ENCODE results near the gene FOXRED2.
"Not testable (repeated sequence)": the region's sequence is repeated elsewhere in the genome, so short reads cannot be mapped to it uniquely, and the experiment has no call there.

FOXRED2 gene

GRCh38 chr22:36519906-36520305 is 13.1 kb upstream of the FOXRED2 start:
- DNase-seq (ENCODE audit: low read depth in 4 of 4, low spot score in 1 of 4) = not testable (repeated sequence)

GRCh38 chr22:36514766-36515165 is 7.9 kb upstream of the FOXRED2 start:
- DNase-seq (ENCODE audit: low read depth in 4 of 4, low spot score in 1 of 4) = no peak

- DNase-seq (ENCODE audit: low read depth in 4 of 4, low spot score in 1 of 4) = no peak
Observed at GRCh38 chr22:36512991-36513390, 6.2 kb upstream of the FOXRED2 start.

- no peak for DNase-seq (ENCODE audit: low read depth in 4 of 4, low spot score in 1 of 4)
Observed at GRCh38 chr22:36512333-36512732, 5.5 kb upstream of the FOXRED2 start.

GRCh38 chr22:36510966-36511881 is 4.4 kb upstream of the FOXRED2 start:
- no peak for DNase-seq (ENCODE audit: low read depth in 4 of 4, low spot score in 1 of 4)

- DNase-seq (ENCODE audit: low read depth in 4 of 4, low spot score in 1 of 4) = no peak
Observed at GRCh38 chr22:36510384-36510783, 3.5 kb upstream of the FOXRED2 start.

GRCh38 chr22:36507518-36508010 is 724 bp upstream of the FOXRED2 start:
- DNase-seq (ENCODE audit: low read depth in 4 of 4, low spot score in 1 of 4) = no peak

- no peak for DNase-seq (ENCODE audit: low read depth in 4 of 4, low spot score in 1 of 4)
Observed at GRCh38 chr22:36505998-36506635, 723 bp downstream of the FOXRED2 start.

- no peak for DNase-seq (ENCODE audit: low read depth in 4 of 4, low spot score in 1 of 4)
Observed at GRCh38 chr22:36497910-36498665, 8.8 kb downstream of the FOXRED2 start.

GRCh38 chr22:36493690-36494110 is 13.1 kb downstream of the FOXRED2 start:
- no peak for DNase-seq (ENCODE audit: low read depth in 4 of 4, low spot score in 1 of 4)

- no peak for DNase-seq (ENCODE audit: low read depth in 4 of 4, low spot score in 1 of 4)
Observed at GRCh38 chr22:36492109-36492508, 14.7 kb downstream of the FOXRED2 start.

GRCh38 chr22:36491155-36491554 is 15.7 kb downstream of the FOXRED2 start:
- DNase-seq (ENCODE audit: low read depth in 4 of 4, low spot score in 1 of 4) = no peak

GRCh38 chr22:36486619-36487384 is 20.0 kb downstream of the FOXRED2 start:
- peak; percentile 30 to 45 (median 36) for DNase-seq (ENCODE audit: low read depth in 4 of 4, low spot score in 1 of 4)

GRCh38 chr22:36481393-36482168 is 25.3 kb downstream of the FOXRED2 start, which contains the start of gene TXN2:
Gene TXN2 (minus strand): TSS chr22:36481640. CDS start chr22:36480837, 803 bp downstream.
- peak; percentile 92 to 96 (median 94) for DNase-seq (ENCODE audit: low read depth in 4 of 4, low spot score in 1 of 4)

- DNase-seq (ENCODE audit: low read depth in 4 of 4, low spot score in 1 of 4) = no peak
Observed at GRCh38 chr22:36480941-36481392, 25.9 kb downstream of the FOXRED2 start.

GRCh38 chr22:36478966-36479365 is 27.9 kb downstream of the FOXRED2 start:
- no peak for DNase-seq (ENCODE audit: low read depth in 4 of 4, low spot score in 1 of 4)

- DNase-seq (ENCODE audit: low read depth in 4 of 4, low spot score in 1 of 4) = no peak
Observed at GRCh38 chr22:36475341-36475740, 31.5 kb downstream of the FOXRED2 start.

- no peak for DNase-seq (ENCODE audit: low read depth in 4 of 4, low spot score in 1 of 4)
Observed at GRCh38 chr22:36472689-36473088, 34.2 kb downstream of the FOXRED2 start.

GRCh38 chr22:36471341-36471821 is 35.5 kb downstream of the FOXRED2 start:
- no peak for DNase-seq (ENCODE audit: low read depth in 4 of 4, low spot score in 1 of 4)

- no peak for DNase-seq (ENCODE audit: low read depth in 4 of 4, low spot score in 1 of 4)
Observed at GRCh38 chr22:36470994-36471331, 35.9 kb downstream of the FOXRED2 start.
